ENCODE measurements around the gene ITPKC. TPM values are rescaled to one million over a fixed set of nuclear protein-coding genes. Genes with fewer than 3 reads are reported as not detected.

The ITPKC gene
- polyA plus RNA-seq, 1 experiment = 8.9 TPM

GRCh38 chr19:40672038-40672437, 44.9 kb upstream of the ITPKC start:
- H3K27me3 ChIP-seq (ENCODE audit: control insufficient read depth, insufficient read depth, low read length) = no peaks in the 10 kb centered on the region
- no peak overlapping the region for H3K4me3 ChIP-seq (ENCODE audit: low read depth, low read length)
- ChIA-PET POLR2A (interaction anchor here (0.7 kb wide), 1 partner anchor 9 kb away, joined by 3 read pairs; no protein-coding TSS in a partner anchor), CTCF (interaction anchor here (1.4 kb wide), 1 partner anchor 135 kb away, joined by 3 read pairs; no protein-coding TSS in a partner anchor)
- DNase-seq (ENCODE audit: low read depth, low spot score) = no peak
- no peak overlapping the region for H3K27ac ChIP-seq (ENCODE audit: low read depth, low read length)
- TF ChIP-seq CTCF (IDR thresholded peaks at IDR 0.05; ENCODE audit: low read depth, low read length) = no peak
- H3K9me3 ChIP-seq (ENCODE audit: control insufficient read depth, insufficient read depth, low read length) = peaks cover 15% of the 10 kb centered on the region

GRCh38 chr19:40672573-40673299, 44.2 kb upstream of the ITPKC start:
- no peak for DNase-seq (ENCODE audit: low read depth, low spot score)
- H3K27ac ChIP-seq (ENCODE audit: low read depth, low read length) = no peak overlapping the region
- CTCF ChIA-PET = no interaction called here
- H3K27me3 ChIP-seq (ENCODE audit: control insufficient read depth, insufficient read depth, low read length) = no peaks in the 10 kb centered on the region
- POLR2A ChIA-PET = interaction anchor here (0.6 to 1.0 kb wide), 2 partner anchors 8 to 97 kb away, joined by 3 to 4 read pairs; no protein-coding TSS in a partner anchor
- H3K4me3 ChIP-seq (ENCODE audit: low read depth, low read length) = no peak overlapping the region
- H3K9me3 ChIP-seq (ENCODE audit: control insufficient read depth, insufficient read depth, low read length) = peaks cover 15% of the 10 kb centered on the region
- TF ChIP-seq CTCF (IDR thresholded peaks at IDR 0.05; ENCODE audit: low read depth, low read length) = no peak

GRCh38 chr19:40673397-40673796, 43.5 kb upstream of the ITPKC start:
- Histone ChIP-seq H3K9me3 (ENCODE audit: control insufficient read depth, insufficient read depth, low read length) (peaks cover 15% of the 10 kb centered on the region), H3K27ac (ENCODE audit: low read depth, low read length) (no peak overlapping the region), H3K27me3 (ENCODE audit: control insufficient read depth, insufficient read depth, low read length) (no peaks in the 10 kb centered on the region), H3K4me3 (ENCODE audit: low read depth, low read length) (no peak overlapping the region)
- TF ChIP-seq CTCF (IDR thresholded peaks at IDR 0.05; ENCODE audit: low read depth, low read length) = no peak
- CTCF ChIA-PET = no interaction called here
- DNase-seq (ENCODE audit: low read depth, low spot score) = no peak
- POLR2A ChIA-PET = interaction anchor here (1.0 kb wide), 1 partner anchor 9 kb away, joined by 3 read pairs; no protein-coding TSS in a partner anchor

DNA sequence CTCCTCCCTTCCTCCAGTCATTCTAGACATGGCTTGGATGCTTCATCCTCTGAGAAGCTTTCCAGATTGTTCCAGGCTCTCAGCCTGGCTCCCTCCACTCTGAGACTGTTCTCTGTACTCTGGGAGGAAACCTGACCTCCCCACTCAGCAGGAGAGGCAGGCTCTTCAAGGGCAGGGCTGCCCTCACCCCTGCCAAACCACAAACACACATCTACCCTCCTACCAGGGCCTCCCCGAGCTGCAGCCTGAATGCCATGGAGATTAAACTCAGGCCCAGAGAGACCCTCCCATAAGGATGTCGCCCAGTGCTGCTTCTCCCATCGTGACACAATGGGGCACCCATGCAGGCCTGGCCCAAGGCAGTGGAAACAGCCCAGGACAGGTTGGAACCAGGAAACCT, 42.6 kb upstream of the ITPKC start:
- no peak for DNase-seq (ENCODE audit: low read depth, low spot score)
- peaks cover 14% of the 10 kb centered on the region for H3K9me3 ChIP-seq (ENCODE audit: control insufficient read depth, insufficient read depth, low read length)
- TF ChIP-seq CTCF (IDR thresholded peaks at IDR 0.05; ENCODE audit: low read depth, low read length) = no peak
- H3K27me3 ChIP-seq (ENCODE audit: control insufficient read depth, insufficient read depth, low read length) = no peaks in the 10 kb centered on the region
- POLR2A ChIA-PET = no interaction called here
- H3K27ac ChIP-seq (ENCODE audit: low read depth, low read length) = no peak overlapping the region
- H3K4me3 ChIP-seq (ENCODE audit: low read depth, low read length) = no peak overlapping the region
- CTCF ChIA-PET = no interaction called here

DNA sequence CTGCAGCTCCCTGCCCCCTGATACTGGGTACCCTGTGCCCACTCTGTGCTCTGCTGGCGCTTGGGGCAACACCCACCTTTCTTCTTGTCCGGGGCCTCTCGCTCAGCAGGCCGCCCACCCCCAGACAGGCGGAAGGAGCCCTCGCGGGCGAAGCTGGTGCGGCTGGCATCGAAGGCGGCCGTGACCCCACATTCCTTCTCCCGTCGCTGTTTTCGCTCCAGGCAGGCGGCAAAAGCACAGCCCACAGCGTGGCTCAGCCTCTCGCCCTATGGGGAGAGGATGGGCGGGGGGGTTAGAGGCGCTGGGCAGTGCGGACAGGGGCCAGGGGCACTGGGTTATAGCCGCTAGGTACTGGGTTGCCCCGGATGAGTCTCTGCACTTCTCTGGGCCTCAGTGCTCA, 39.8 kb upstream of the ITPKC start:
- CTCF ChIA-PET = no interaction called here
- POLR2A ChIA-PET = no interaction called here
- H3K27me3 ChIP-seq (ENCODE audit: control insufficient read depth, insufficient read depth, low read length) = no peaks in the 10 kb centered on the region
- H3K27ac ChIP-seq (ENCODE audit: low read depth, low read length) = no peak overlapping the region
- TF ChIP-seq CTCF (IDR thresholded peaks at IDR 0.05; ENCODE audit: low read depth, low read length) = no peak
- no peak overlapping the region for H3K4me3 ChIP-seq (ENCODE audit: low read depth, low read length)
- H3K9me3 ChIP-seq (ENCODE audit: control insufficient read depth, insufficient read depth, low read length) = no peaks in the 10 kb centered on the region; the same call in 1 of the 2 replicates
- no peak for DNase-seq (ENCODE audit: low read depth, low spot score)

All from AG04450 (cell line).